Effector memory CD4-positive, alpha-beta T cell (primary cell): ENCODE data around the gene LYZL2.
A peak's percentile ranks its signal among the peaks of the same experiment; 100 is the strongest.
"Not testable (repeated sequence)": the region's sequence is repeated elsewhere in the genome, so short reads cannot be mapped to it uniquely, and the experiment has no call there.

Experiments
- DNase-seq, 3 donors: peaks; one replicate each; pipeline ENCODE4 v3.0.0-alpha.2; 2020
- H3K27ac ChIP-seq: 2 replicates; pipeline ENCODE4 v1.7.0; 2013; ENCODE audit warnings: mild to moderate bottlenecking, low read length, moderate library complexity; ENCODE audit not compliant: insufficient read depth, poor library complexity, severe bottlenecking
- H3K27me3 ChIP-seq: replicated peaks from 2 replicates; pipeline ENCODE4 v1.7.0; 2013; ENCODE audit warnings: mild to moderate bottlenecking, low read length; ENCODE audit not compliant: insufficient read depth, control insufficient read depth, poor library complexity, severe bottlenecking
- H3K36me3 ChIP-seq: 2 replicates; pipeline ENCODE4 v1.7.0; 2013; ENCODE audit warnings: mild to moderate bottlenecking, low read length, moderate library complexity; ENCODE audit not compliant: control insufficient read depth, insufficient read depth
- H3K4me1 ChIP-seq: 2 replicates; pipeline ENCODE4 v1.7.0; 2013; ENCODE audit warnings: low read length, mild to moderate bottlenecking; ENCODE audit not compliant: control insufficient read depth, insufficient read depth, poor library complexity, severe bottlenecking
- H3K4me3 ChIP-seq: 2 replicates; pipeline ENCODE4 v1.7.0; 2013; ENCODE audit warnings: low read length, low read depth, mild to moderate bottlenecking; ENCODE audit not compliant: insufficient read depth, poor library complexity, severe bottlenecking
- H3K9me3 ChIP-seq: 2 replicates; pipeline ENCODE4 v1.7.0; 2013; ENCODE audit warnings: mild to moderate bottlenecking, low read length, moderate library complexity; ENCODE audit not compliant: control insufficient read depth

Gene LYZL2

GRCh38 chr10:30596013-30596412 is 33.5 kb downstream of the LYZL2 start:
- Histone ChIP-seq H3K9me3 (no peaks in the 10 kb centered on the region), H3K27me3 (no peaks in the 10 kb centered on the region), H3K27ac (no peak overlapping the region), H3K4me3 (no peak overlapping the region), H3K4me1 (no peaks in the 10 kb centered on the region), H3K36me3 (no peaks in the 10 kb centered on the region)
- DNase-seq = no peak

- Histone ChIP-seq H3K9me3 (no peaks in the 10 kb centered on the region), H3K27me3 (peaks cover 3% of the 10 kb centered on the region), H3K27ac (no peak overlapping the region), H3K4me3 (no peak overlapping the region), H3K36me3 (no peaks in the 10 kb centered on the region), H3K4me1 (no peaks in the 10 kb centered on the region)
- no peak for DNase-seq
These were observed 35.5 kb downstream of the LYZL2 start for GRCh38 chr10:30594077-30594476.

GRCh38 chr10:30592770-30593169 is 36.8 kb downstream of the LYZL2 start:
- not testable (repeated sequence) for H3K36me3 ChIP-seq, H3K4me3 ChIP-seq, H3K9me3 ChIP-seq, H3K27ac ChIP-seq, H3K4me1 ChIP-seq, DNase-seq, H3K27me3 ChIP-seq

GRCh38 chr10:30591249-30591670 is 38.3 kb downstream of the LYZL2 start:
- no peaks in the 10 kb centered on the region for H3K36me3 ChIP-seq

GRCh38 chr10:30589441-30589840 is 40.1 kb downstream of the LYZL2 start:
- no peak for DNase-seq

More at GRCh38 chr10:30591249-30591670, 38.3 kb downstream of the LYZL2 start:
- peak in 2 of 3 donors; percentile 1 to 29 for DNase-seq
- Histone ChIP-seq H3K27ac (no peak overlapping the region), H3K4me1 (no peaks in the 10 kb centered on the region), H3K9me3 (no peaks in the 10 kb centered on the region), H3K27me3 (peaks cover 3% of the 10 kb centered on the region), H3K4me3 (no peak overlapping the region)

GRCh38 chr10:30587522-30588031 is 42.0 kb downstream of the LYZL2 start:
- Histone ChIP-seq H3K27me3 (peaks cover 3% of the 10 kb centered on the region), H3K9me3 (no peaks in the 10 kb centered on the region), H3K4me1 (peaks cover 5% of the 10 kb centered on the region), H3K27ac (no peak overlapping the region), H3K4me3 (no peak overlapping the region), H3K36me3 (no peaks in the 10 kb centered on the region)
- DNase-seq = no peak

More at GRCh38 chr10:30589441-30589840, 40.1 kb downstream of the LYZL2 start:
- Histone ChIP-seq H3K4me1 (no peaks in the 10 kb centered on the region), H3K36me3 (no peaks in the 10 kb centered on the region), H3K27me3 (peaks cover 3% of the 10 kb centered on the region), H3K27ac (no peak overlapping the region), H3K4me3 (no peak overlapping the region), H3K9me3 (no peaks in the 10 kb centered on the region)

GRCh38 chr10:30586828-30587227 is 42.7 kb downstream of the LYZL2 start:
- H3K27ac ChIP-seq = no peak overlapping the region
- no peaks in the 10 kb centered on the region for H3K36me3 ChIP-seq
- no peak overlapping the region for H3K4me3 ChIP-seq
- no peaks in the 10 kb centered on the region for H3K9me3 ChIP-seq
- peaks cover 3% of the 10 kb centered on the region for H3K27me3 ChIP-seq
- no peak for DNase-seq
- H3K4me1 ChIP-seq = peaks cover 5% of the 10 kb centered on the region

GRCh38 chr10:30583778-30584415 is 45.7 kb downstream of the LYZL2 start:
- Histone ChIP-seq H3K27ac (no peak overlapping the region), H3K36me3 (no peaks in the 10 kb centered on the region)
- no peak for DNase-seq

GRCh38 chr10:30581779-30582380 is 47.7 kb downstream of the LYZL2 start:
- Histone ChIP-seq H3K36me3 (no peaks in the 10 kb centered on the region), H3K27me3 (no peaks in the 10 kb centered on the region), H3K4me3 (no peak overlapping the region), H3K27ac (no peak overlapping the region), H3K4me1 (peaks cover 5% of the 10 kb centered on the region), H3K9me3 (no peaks in the 10 kb centered on the region)
- DNase-seq = no peak

More at GRCh38 chr10:30583778-30584415, 45.7 kb downstream of the LYZL2 start:
- H3K4me1 ChIP-seq = peaks cover 5% of the 10 kb centered on the region
- H3K4me3 ChIP-seq = no peak overlapping the region
- H3K27me3 ChIP-seq = no peaks in the 10 kb centered on the region
- no peaks in the 10 kb centered on the region for H3K9me3 ChIP-seq

GRCh38 chr10:30580676-30581075 is 48.9 kb downstream of the LYZL2 start:
- H3K27me3 ChIP-seq = no peaks in the 10 kb centered on the region
- H3K36me3 ChIP-seq = no peaks in the 10 kb centered on the region
- H3K27ac ChIP-seq = no peak overlapping the region
- H3K4me3 ChIP-seq = no peak overlapping the region
- peaks cover 5% of the 10 kb centered on the region for H3K4me1 ChIP-seq
- H3K9me3 ChIP-seq = no peaks in the 10 kb centered on the region
- DNase-seq = no peak
